HG03045 (cell line): ENCODE data around the gene MT1X.
A peak's percentile ranks its signal among the peaks of the same experiment; 100 is the strongest.

Experiments used
- ATAC-seq: cut with Tn5 transposase; IDR thresholded peaks from one replicate; pipeline ENCODE4 v1.9.1; 2021; ENCODE audit warnings: mild to moderate bottlenecking, moderate library complexity; ENCODE audit not compliant: unreplicated experiment

MT1X gene

GRCh38 chr16:56675685-56676210 lies 6.5 kb upstream of the MT1X start:
- no peak for ATAC-seq

- no peak for ATAC-seq
Observed at GRCh38 chr16:56677474-56677873, 4.8 kb upstream of the MT1X start.

- no peak for ATAC-seq
Observed at GRCh38 chr16:56679078-56679730, 3.1 kb upstream of the MT1X start.

- no peak for ATAC-seq
Observed at GRCh38 chr16:56679818-56680217, 2.5 kb upstream of the MT1X start.

- ATAC-seq = peak; percentile 8
Observed at GRCh38 chr16:56682703-56683397, 580 bp downstream of the MT1X start.

GRCh38 chr16:56683424-56684172 lies 1.3 kb downstream of the MT1X start:
- ATAC-seq = no peak

GRCh38 chr16:56684256-56684925 lies 2.1 kb downstream of the MT1X start:
- no peak for ATAC-seq

DNA sequence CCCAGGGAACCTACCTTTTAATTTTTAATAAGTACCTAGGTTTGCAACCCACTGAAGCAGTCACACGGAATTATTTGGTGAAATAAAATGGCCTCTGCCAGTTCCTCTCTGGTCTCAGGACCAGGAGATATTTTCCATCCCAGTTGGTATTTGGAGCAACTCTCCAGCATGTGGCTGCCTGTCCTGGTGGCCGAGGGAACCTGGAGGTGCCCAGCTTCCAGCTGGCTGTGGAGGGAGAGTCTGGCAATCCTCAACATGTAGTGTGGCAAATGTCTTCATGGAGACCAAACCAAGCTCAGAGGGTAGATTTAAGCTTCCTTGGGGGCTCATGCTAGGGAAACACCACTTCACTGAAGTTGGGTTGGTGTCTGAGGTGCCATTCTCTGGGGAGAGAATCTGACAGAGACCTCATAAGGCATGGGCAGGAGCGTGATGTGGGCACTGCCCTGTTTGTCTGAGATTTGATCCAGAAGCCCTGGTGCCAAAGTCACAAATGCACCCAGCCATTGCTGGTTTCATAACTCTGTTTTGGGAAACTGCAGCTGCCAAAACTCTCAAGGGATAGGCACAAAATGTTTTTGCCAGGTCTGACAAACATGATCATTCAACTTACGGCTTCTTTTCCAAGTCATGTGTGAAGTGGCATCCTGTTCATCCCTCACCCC lies 2.8 kb downstream of the MT1X start:
- ATAC-seq = no peak

GRCh38 chr16:56686758-56687157 lies 4.5 kb downstream of the MT1X start:
- no peak for ATAC-seq

DNA sequence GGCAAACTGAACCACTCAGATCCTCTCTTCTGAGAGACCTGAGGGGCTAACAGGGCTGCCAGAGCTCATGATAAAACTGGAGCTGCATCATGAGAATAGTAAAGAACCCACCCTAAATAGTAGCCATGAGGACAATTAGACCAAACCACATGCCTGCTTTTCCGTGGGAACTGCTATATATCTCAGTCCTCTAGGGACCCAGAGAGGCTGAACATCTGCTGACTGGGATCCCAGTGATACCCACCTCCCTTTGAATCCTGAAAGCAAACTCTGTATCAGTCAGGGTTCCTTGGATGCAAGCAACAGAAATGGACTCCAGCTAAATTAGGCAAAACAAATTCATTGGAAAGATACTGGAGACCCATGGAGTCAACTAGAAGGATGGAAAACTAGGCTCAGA lies 6.5 kb downstream of the MT1X start:
- no peak for ATAC-seq

GRCh38 chr16:56689171-56689570 lies 6.9 kb downstream of the MT1X start:
- ATAC-seq = no peak

GRCh38 chr16:56690420-56691122 lies 8.3 kb downstream of the MT1X start:
- ATAC-seq = no peak

DNA sequence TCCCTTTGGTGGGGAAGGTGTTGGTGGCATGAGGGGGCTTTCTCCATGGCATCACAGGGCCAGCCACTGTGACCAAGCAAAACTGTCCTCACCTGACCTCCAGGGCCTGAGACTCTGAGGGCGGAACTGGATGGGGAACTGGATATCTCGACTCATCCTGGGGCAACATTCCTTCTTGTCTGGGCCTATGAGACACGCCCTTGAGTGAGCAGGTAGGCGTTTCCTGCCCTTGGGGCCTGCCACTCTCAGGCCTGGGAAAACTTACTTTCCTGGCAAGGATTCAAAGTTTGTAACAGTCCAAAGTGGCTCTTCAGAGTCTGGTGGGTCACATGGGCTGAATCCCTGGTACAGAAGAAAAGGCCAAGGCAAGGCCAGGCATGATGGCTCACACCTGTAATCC lies 9.6 kb downstream of the MT1X start:
- no peak for ATAC-seq

DNA sequence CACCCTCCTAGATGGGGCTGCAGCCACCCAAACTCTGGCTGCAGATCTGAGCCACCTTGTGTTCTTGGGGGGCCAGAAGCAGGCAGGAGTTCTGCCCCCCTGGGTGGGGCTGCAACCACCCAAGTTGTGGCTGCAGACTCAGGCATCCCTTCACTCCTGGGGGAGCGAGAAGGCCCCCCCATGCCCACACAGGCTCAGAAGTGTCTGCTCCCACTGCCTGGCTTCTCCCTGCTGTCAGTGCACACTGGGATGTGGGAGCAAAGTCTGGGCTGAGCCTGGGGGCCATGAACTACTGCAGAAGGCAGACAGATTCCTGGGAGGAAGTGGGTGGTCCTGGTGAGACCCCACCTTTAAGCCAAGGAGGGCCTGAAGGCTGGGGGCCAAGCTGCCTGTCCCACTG lies 13.0 kb downstream of the MT1X start:
- no peak for ATAC-seq

DNA sequence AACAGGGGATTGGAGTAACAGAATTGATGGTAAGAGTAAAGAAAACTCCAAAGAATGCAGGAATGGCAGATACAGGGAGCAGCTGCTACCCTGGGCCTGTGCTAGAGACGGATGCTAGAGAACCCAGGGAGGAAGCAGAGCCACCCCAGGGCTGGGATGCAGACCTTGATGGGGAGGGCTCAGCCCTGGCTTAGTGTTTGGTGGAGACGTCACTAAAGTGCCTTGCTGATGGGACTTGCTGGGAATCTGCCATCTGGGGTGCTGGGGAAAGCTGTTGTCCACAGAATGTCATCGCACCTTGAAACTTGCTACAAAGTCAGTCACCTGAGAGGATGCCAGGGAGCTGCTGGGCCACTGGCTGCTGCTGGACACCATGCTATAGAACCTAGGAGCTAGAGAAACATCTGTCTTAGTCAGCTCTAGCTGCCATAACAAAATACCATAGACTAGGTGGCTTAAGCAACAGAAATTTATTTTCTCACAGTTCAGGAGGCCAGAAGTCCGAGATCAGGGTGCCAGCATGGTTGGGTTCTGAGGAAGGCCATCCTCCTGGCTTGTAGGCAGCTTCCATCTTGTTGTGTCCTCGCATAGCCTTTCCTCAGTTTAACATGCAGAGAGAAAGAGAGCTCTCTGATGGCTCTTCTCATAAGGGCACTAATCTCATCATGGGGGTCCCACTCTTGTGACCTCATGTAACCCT lies 15.3 kb downstream of the MT1X start:
- ATAC-seq = no peak

GRCh38 chr16:56700195-56700594 lies 17.9 kb downstream of the MT1X start:
- ATAC-seq = no peak

- ATAC-seq = no peak
Observed at GRCh38 chr16:56700631-56701030, 18.4 kb downstream of the MT1X start.

- ATAC-seq = no peak
Observed at GRCh38 chr16:56701534-56701933, 19.3 kb downstream of the MT1X start.

- no peak for ATAC-seq
Observed at GRCh38 chr16:56702836-56703235, 20.6 kb downstream of the MT1X start.
